GM10847 (cell line): ENCODE data around the gene OR2T6.

ENCODE experiments used
- POLR2A ChIP-seq: IDR thresholded peaks from 2 replicates; pipeline ENCODE4 v1.6.1; 2011; ENCODE audit not compliant: insufficient read length; ENCODE audit errors: extremely low read depth

Gene OR2T6, protein sequence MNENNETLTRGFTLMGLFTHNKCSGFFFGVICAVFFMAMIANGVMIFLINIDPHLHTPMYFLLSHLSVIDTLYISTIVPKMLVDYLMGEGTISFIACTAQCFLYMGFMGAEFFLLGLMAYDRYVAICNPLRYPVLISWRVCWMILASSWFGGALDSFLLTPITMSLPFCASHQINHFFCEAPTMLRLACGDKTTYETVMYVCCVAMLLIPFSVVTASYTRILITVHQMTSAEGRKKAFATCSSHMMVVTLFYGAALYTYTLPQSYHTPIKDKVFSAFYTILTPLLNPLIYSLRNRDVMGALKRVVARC

GRCh38 chr1:248375446-248375845, at the start of gene OR2T6:
Gene OR2T6 (plus strand): TSS chr1:248375746. CDS start chr1:248387609, 11,863 bp downstream.
- no peak for TF ChIP-seq POLR2A

DNA sequence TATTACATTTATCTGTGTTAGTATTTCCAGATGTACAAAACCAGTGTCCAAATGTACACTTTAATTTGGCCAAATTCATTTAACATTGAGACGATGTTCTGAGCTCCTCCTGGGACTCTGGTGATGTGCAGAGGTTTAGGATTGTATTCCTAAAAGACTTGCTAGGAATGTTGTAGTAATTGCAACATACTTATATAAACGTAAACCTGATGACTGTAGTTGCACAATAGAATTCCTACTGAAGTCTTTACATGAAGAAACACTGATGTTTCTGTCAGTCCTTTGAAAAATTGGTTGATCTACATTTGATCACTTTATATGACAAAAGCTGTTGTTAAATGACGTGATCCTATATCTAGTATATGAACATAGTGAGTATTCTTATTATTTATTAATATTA, 32.1 kb upstream of the OR2T6 start:
- no peak for TF ChIP-seq POLR2A

DNA sequence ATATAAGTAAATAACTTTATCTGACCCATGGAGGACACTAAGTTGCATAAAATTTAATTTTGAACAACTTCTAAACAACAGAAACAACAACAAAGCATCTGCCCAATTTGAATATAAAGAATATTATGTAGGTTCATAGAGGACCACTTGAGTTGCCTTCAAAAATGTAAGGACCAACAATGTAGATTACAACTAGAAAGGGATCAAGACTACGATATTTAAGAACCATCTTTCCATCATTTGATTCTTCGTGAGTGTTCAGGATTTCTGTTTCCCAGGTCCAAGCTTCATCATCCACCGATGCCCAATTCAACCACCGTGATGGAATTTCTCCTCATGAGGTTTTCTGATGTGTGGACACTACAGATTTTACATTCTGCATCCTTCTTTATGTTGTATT, 27.1 kb upstream of the OR2T6 start, which contains the start of gene OR14C36:
Gene OR14C36, plus strand, starts transcription at position 301 of the 400 bp plus-strand sequence. Its CDS starts 0 bp downstream, at position 301.
- TF ChIP-seq POLR2A: no peak

DNA sequence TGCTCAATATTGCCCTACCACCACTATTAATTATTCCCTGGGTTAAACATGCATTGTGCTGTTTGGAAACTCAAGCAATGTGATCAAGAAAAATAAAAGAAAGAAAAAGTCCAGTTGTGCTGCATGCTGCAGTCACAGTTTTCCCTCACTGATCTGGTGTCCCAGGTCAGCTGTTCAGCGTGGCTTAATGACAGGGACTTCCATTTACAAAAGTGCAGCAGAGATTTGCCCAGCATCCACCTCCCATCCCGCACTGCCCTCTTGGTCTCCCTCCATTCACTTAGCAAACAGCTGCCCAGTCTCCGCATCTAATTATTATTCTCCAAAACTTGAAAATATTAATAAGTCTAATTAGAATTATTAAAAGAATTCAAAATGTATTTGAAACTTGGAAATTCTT, 16.1 kb upstream of the OR2T6 start:
- TF ChIP-seq POLR2A: no peak

GRCh38 chr1:248361121-248361715, 14.3 kb upstream of the OR2T6 start, which contains the start of gene OR2T4:
Gene OR2T4 (plus strand): TSS chr1:248361665. CDS start chr1:248361665, 0 bp downstream.
- TF ChIP-seq POLR2A: no peak

DNA sequence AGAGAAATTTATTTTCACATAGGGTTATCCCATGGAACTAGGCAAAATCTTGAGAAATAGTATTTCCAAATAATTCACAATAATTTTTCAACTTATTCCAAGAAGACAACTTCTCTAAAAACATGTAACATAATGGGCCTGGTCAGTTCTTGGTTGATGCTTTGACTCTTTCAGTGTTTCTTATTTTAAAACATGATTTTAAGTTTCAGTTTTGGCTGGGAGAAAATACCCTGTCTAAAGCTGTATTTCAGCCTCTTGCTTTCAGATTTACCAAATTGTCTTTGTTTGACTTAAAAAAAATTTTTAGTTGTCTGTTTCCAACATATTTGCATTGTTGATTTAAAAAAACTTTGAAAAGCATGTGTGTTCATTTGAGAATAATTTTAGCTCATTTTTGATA, 8.9 kb upstream of the OR2T6 start:
- no peak for TF ChIP-seq POLR2A

DNA sequence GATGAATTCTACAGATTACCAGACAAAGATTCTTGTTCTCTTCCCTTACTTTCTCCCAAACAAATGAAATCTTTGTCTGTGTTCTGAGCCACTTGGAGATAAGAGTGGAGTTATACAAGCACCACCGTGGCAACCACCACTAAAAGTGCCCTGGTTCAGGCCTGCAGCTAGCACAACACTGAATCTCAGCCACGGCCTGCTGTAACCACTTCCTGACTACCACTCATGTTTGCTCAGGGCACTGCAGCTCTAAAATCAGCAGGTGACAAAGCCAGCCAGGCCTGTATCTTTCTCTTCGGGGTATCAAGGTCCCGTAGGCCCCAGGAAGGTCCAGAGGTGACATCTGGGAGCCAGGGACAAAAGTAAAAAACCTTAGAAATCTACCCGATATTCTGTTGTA, 3.2 kb upstream of the OR2T6 start:
- TF ChIP-seq POLR2A: no peak

GRCh38 chr1:248373761-248374160, 1.8 kb upstream of the OR2T6 start:
- no peak for TF ChIP-seq POLR2A

DNA sequence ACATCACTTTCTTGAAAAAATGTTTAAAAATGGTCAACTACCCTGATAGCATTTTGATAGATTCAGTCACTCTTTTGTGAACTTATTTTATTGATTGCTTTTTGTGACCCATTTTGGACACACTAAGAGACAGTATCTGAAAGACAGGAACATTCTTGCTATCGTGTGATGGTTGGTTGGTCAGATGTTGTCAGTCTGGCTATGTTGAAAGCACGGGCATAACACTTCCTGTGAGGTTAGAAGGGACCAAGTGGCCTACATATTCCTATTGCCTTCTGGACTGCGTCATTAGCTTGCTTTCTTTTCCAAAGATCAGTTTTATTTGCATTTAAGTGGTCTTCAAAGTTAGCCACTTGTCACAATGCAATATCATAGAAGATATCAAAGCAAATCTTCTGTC, 1.4 kb downstream of the OR2T6 start:
- no peak for TF ChIP-seq POLR2A

DNA sequence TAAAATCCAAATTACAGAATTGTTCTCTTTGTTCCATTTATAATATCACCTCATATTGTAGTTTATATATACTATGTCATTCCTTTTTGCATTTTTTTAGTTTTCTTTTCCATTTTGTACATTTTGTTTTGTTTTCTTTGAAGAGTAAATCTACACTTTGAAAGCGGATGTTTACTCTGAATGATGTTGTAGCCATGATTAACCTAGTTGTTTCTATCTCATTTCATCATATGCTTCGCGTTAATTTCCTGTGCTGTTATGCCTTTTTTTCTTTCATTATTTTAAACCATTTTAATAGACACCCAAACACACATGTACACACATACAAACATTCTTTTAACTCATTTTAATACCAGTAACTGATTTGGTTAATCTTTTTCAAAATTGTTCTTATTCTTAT, 5.3 kb downstream of the OR2T6 start:
- no peak for TF ChIP-seq POLR2A

DNA sequence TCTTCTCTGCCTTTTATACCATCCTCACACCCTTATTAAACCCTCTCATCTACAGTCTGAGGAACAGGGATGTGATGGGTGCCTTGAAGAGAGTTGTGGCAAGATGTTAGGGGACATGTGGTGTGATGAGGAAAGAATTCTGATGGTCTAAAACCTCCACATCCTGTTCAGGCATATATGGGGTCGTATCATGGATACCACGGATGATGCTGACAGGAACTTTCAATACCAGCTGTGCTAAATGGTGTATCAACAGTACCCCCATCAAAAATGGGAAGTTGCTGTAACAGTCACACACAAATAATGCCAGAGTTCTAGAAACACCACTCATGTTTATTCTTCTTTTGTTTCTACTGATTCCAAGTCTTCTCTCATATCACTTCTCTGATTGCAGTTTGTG, 12.9 kb downstream of the OR2T6 start:
- no peak for TF ChIP-seq POLR2A

DNA sequence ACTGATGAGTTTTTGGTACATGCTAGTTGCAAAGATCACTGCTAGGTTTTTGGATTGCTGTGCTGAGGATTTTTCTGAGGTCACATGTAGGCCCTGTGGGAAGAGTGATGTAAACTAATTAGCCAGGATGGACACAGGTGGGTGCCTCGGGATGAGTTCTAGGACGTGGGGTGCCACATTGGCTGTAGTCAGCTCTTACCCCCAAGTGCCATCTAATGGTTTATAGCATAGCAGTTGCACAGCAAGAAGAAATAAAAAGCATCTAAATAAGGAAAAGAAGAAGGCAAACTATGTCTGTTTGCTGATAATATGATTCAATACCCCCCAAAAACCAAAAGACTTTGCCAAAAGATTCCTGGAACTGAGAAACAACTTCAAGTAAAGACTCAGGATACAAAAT, 17.5 kb downstream of the OR2T6 start:
- TF ChIP-seq POLR2A: no peak

- TF ChIP-seq POLR2A: no peak
Observed at GRCh38 chr1:248402748-248403147, 27.2 kb downstream of the OR2T6 start, which contains the start of gene OR2T1. Gene OR2T1 (plus strand): TSS chr1:248403048. CDS start chr1:248406148, 3,100 bp downstream.

- TF ChIP-seq POLR2A: no peak
Observed at GRCh38 chr1:248404024-248404423, 28.5 kb downstream of the OR2T6 start.

GRCh38 chr1:248406721-248407692, 31.5 kb downstream of the OR2T6 start:
- TF ChIP-seq POLR2A: no peak
